Caco-2 (cell line): ENCODE measurements around the gene ZFYVE9. TPM values are rescaled to one million over a fixed set of nuclear protein-coding genes. Genes with fewer than 3 reads are reported as not detected.
A peak's percentile ranks its signal among the peaks of the same experiment; 100 is the strongest.

Source experiments
- BruUV-seq: library from RNA; stranded (reverse); fragments of 400-500 nt; replicated peaks from 2 replicates; lab custom pipeline; 2021; lab: Mats Ljungman, UMichigan
- CTCF ChIA-PET: fragments of 300-600 bp; sonication (Branson Sonifier 250); formaldehyde crosslinking; loops from one replicate; lab custom pipeline; 2022; ENCODE audit warnings: antibody characterized with exemption; lab: Charles Lee
- POLR2A ChIA-PET: fragments of 300-600 bp; sonication (Branson Sonifier 250); formaldehyde crosslinking; loops from one replicate; lab custom pipeline; 2022; ENCODE audit warnings: antibody characterized with exemption; lab: Charles Lee
- DNase-seq, 2 experiments: peaks; one replicate each; pipeline versions ENCODE4 v3.0.0 to v3.0.0-alpha.2; 2020 to 2022
- H3K27me3 ChIP-seq: replicated peaks from 2 replicates; pipeline ENCODE4 v1.6.0; 2011; ENCODE audit warnings: low read length; ENCODE audit not compliant: control insufficient read depth, insufficient read depth
- H3K36me3 ChIP-seq: 2 replicates; pipeline ENCODE4 v1.5.1; 2011; ENCODE audit warnings: low read length; ENCODE audit not compliant: control insufficient read depth, insufficient read depth
- H3K4me1 ChIP-seq: fragments of 250-450 bp; sonication (Bioruptor Pico); 2 replicates; pipeline ENCODE4 v1.5.1; 2020; ENCODE audit warnings: mild to moderate bottlenecking
- H3K4me3 ChIP-seq: 2 replicates; pipeline ENCODE4 v1.5.1; 2011; ENCODE audit warnings: low read depth, mild to moderate bottlenecking, control low read depth, low read length
- H3K9me3 ChIP-seq: fragments of 250-450 bp; sonication (Bioruptor Pico); 2 replicates; pipeline ENCODE4 v1.5.1; 2020; ENCODE audit warnings: mild to moderate bottlenecking, moderate library complexity
- H3K27ac Mint-ChIP-seq: one replicate; pipeline ENCODE4 v1.8.0; 2022; ENCODE audit warnings: mixed read lengths; ENCODE audit not compliant: unreplicated experiment
- H3K27me3 Mint-ChIP-seq: one replicate; pipeline ENCODE4 v1.8.0; 2022; ENCODE audit warnings: mixed read lengths; ENCODE audit not compliant: insufficient read depth, unreplicated experiment
- H3K36me3 Mint-ChIP-seq: one replicate; pipeline ENCODE4 v1.8.0; 2022; ENCODE audit warnings: mild to moderate bottlenecking, mixed read lengths; ENCODE audit not compliant: insufficient read depth, unreplicated experiment
- H3K4me1 Mint-ChIP-seq: one replicate; pipeline ENCODE4 v1.8.0; 2022; ENCODE audit warnings: low read depth, mixed read lengths; ENCODE audit not compliant: unreplicated experiment
- H3K4me3 Mint-ChIP-seq: one replicate; pipeline ENCODE4 v1.8.0; 2022; ENCODE audit warnings: mild to moderate bottlenecking, moderate library complexity, mixed read lengths; ENCODE audit not compliant: unreplicated experiment
- H3K9me3 Mint-ChIP-seq: one replicate; pipeline ENCODE4 v1.8.0; 2022; ENCODE audit warnings: mixed read lengths; ENCODE audit not compliant: unreplicated experiment
- CTCF ChIP-seq, 2 experiments: fragments of 200-600 bp in 1 of 2; IDR thresholded peaks; 1 replicate in 1 of 2; 2 replicates in 1 of 2; pipeline versions ENCODE4 v1.5.1 to v1.8.0; 2011 to 2022; ENCODE audit warnings: antibody characterized with exemption in 1 of 2, control low read depth in 1 of 2, inconsistent platforms in 1 of 2, low read depth in 1 of 2, low read length in 1 of 2, mild to moderate bottlenecking in 1 of 2, moderate library complexity in 1 of 2; ENCODE audit not compliant: insufficient read depth in 1 of 2, severe bottlenecking in 1 of 2, unreplicated experiment in 1 of 2
- intact Hi-C: fragments of 100-400 bp; cut with micrococcal nuclease; formaldehyde crosslinking; loops from one replicate; pipeline ENCODE4 v1.10.0; 2022; ENCODE audit not compliant: unreplicated experiment
- total RNA-seq: library from RNA; stranded (reverse); gene quantifications from 2 replicates; pipeline ENCODE4 v1.2.3, GENCODE V29; 2022

The ZFYVE9 gene
- total RNA-seq, 1 experiment from 2014 or later: 18.4 TPM

- peak overlapping the region; percentile 95 for H3K27ac Mint-ChIP-seq
- ChIA-PET CTCF (no interaction called here), POLR2A (no interaction called here)
- intact Hi-C loops: no loop called here
- no peaks in the 10 kb centered on the region for H3K27me3 ChIP-seq
- H3K27me3 Mint-ChIP-seq: no peaks in the 10 kb centered on the region
- H3K4me1 ChIP-seq: peaks cover 6% of the 10 kb centered on the region; the same call in 1 of the 2 replicates
- H3K36me3 ChIP-seq: peaks cover 2% of the 10 kb centered on the region
- peak overlapping the region; percentile 96 for H3K4me3 Mint-ChIP-seq
- H3K4me3 ChIP-seq: no peak overlapping the region
- TF ChIP-seq CTCF (IDR thresholded peaks at IDR 0.05; ENCODE audit: insufficient read depth in 1 of 2, low read depth in 1 of 2, low read length in 1 of 2, severe bottlenecking in 1 of 2, unreplicated experiment in 1 of 2): no peak
- BruUV-seq: no TSS peak
- peaks cover 45% of the 10 kb centered on the region for H3K36me3 Mint-ChIP-seq
- no peaks in the 10 kb centered on the region for H3K9me3 ChIP-seq
- no peaks in the 10 kb centered on the region for H3K9me3 Mint-ChIP-seq
- peaks cover 6% of the 10 kb centered on the region for H3K4me1 Mint-ChIP-seq
- no peak for DNase-seq
These were observed 222.4 kb downstream of the ZFYVE9 start for GRCh38 chr1:52364235-52364839.

- H3K4me3 ChIP-seq: peak overlapping the region; percentile 83
- no TSS peak for BruUV-seq
- H3K36me3 ChIP-seq: peaks cover 2% of the 10 kb centered on the region
- CTCF ChIA-PET: interaction anchor here (0.9 to 2.6 kb wide), 2 partner anchors 14 to 16 kb away, joined by 3 to 8 read pairs; no protein-coding TSS in a partner anchor
- peaks cover 6% of the 10 kb centered on the region; the same call in 1 of the 2 replicates for H3K4me1 ChIP-seq
- H3K9me3 ChIP-seq: no peaks in the 10 kb centered on the region
- H3K27ac Mint-ChIP-seq: peak overlapping the region; percentile 95
- no peaks in the 10 kb centered on the region for H3K27me3 Mint-ChIP-seq
- POLR2A ChIA-PET: no interaction called here
- no peaks in the 10 kb centered on the region for H3K27me3 ChIP-seq
- DNase-seq: peak; percentile 60 to 70
- H3K36me3 Mint-ChIP-seq: peaks cover 38% of the 10 kb centered on the region
- H3K4me3 Mint-ChIP-seq: peak overlapping the region; percentile 96
- no peak for TF ChIP-seq CTCF (IDR thresholded peaks at IDR 0.05; ENCODE audit: insufficient read depth in 1 of 2, low read depth in 1 of 2, low read length in 1 of 2, severe bottlenecking in 1 of 2, unreplicated experiment in 1 of 2)
- no peaks in the 10 kb centered on the region for H3K9me3 Mint-ChIP-seq
- intact Hi-C loops: no loop called here
- H3K4me1 Mint-ChIP-seq: peaks cover 9% of the 10 kb centered on the region
These were observed 223.3 kb downstream of the ZFYVE9 start for GRCh38 chr1:52365071-52365745.

GRCh38 chr1:52365746-52366516 is 224.0 kb downstream of the ZFYVE9 start, which contains the start of gene CC2D1B:
Gene CC2D1B (minus strand): TSS chr1:52366205. CDS start chr1:52364620, 1,585 bp downstream.
- H3K27ac Mint-ChIP-seq: peak within 1 kb of the TSS; percentile 95
- H3K9me3 Mint-ChIP-seq: no peaks in the 10 kb centered on the region
- TSS peak; percentile 76 for BruUV-seq
- peak within 1 kb of the TSS; percentile 96 for H3K4me3 Mint-ChIP-seq
- TF ChIP-seq CTCF (IDR thresholded peaks at IDR 0.05; ENCODE audit: insufficient read depth in 1 of 2, low read depth in 1 of 2, low read length in 1 of 2, severe bottlenecking in 1 of 2, unreplicated experiment in 1 of 2): peak in 1 of 2 experiments; percentile 15
- H3K4me1 Mint-ChIP-seq: peaks cover 9% of the 10 kb centered on the region
- no peaks in the 10 kb centered on the region for H3K27me3 Mint-ChIP-seq
- Histone ChIP-seq H3K4me3 (peak within 1 kb of the TSS; percentile 83), H3K9me3 (no peaks in the 10 kb centered on the region), H3K27me3 (no peaks in the 10 kb centered on the region), H3K36me3 (peaks cover 2% of the 10 kb centered on the region), H3K4me1 (peaks cover 6% of the 10 kb centered on the region; the same call in 1 of the 2 replicates)
- DNase-seq: peak; percentile 99
- CTCF ChIA-PET: interaction anchor here (0.5 to 2.6 kb wide), 7 partner anchors 15 to 793 kb away, joined by 3 to 9 read pairs (median 3); partner anchors contain the start of genes ORC1 and PRPF38A
- H3K36me3 Mint-ChIP-seq: peaks cover 32% of the 10 kb centered on the region
- intact Hi-C loops: loop anchor here (1.0 kb wide), 1 partner anchor 38 kb away; the partner anchor contains the start of genes ORC1 and PRPF38A
- POLR2A ChIA-PET: interaction anchor here (0.5 to 1.0 kb wide), 3 partner anchors 38 to 520 kb away, joined by 3 to 5 read pairs (median 5); partner anchors contain the start of genes ORC1, PRPF38A and TXNDC12
